Gastroesophageal sphincter (tissue), 3 donors: ENCODE measurements around the gene SLC35F1.

Experiments
- EP300 ChIP-seq: sonication (generic); formaldehyde crosslinking; IDR thresholded peaks from one replicate; pipeline ENCODE4 v1.6.1; 2017; ENCODE audit warnings: antibody characterized with exemption, mild to moderate bottlenecking
- POLR2A ChIP-seq, 2 donors: fragments of 450-650 bp; IDR thresholded peaks; one replicate each; pipeline ENCODE4 v1.6.1; 2017; ENCODE audit warnings: antibody characterized with exemption in 2 of 2, mild to moderate bottlenecking in 2 of 2, moderate library complexity in 1 of 2
- TF ChIP-seq, protein P1 (sequence below), 4 experiments: fragments of 200-600 bp in 2 of 4; fragments of 450-650 bp in 2 of 4; sonication (generic) in 1 of 4; IDR thresholded peaks; one replicate each; pipeline ENCODE4 v1.5.1; 2017 to 2019; ENCODE audit warnings: antibody characterized with exemption in 4 of 4, mild to moderate bottlenecking in 2 of 4, moderate library complexity in 2 of 4

- TF ChIP-seq, protein P1, sequence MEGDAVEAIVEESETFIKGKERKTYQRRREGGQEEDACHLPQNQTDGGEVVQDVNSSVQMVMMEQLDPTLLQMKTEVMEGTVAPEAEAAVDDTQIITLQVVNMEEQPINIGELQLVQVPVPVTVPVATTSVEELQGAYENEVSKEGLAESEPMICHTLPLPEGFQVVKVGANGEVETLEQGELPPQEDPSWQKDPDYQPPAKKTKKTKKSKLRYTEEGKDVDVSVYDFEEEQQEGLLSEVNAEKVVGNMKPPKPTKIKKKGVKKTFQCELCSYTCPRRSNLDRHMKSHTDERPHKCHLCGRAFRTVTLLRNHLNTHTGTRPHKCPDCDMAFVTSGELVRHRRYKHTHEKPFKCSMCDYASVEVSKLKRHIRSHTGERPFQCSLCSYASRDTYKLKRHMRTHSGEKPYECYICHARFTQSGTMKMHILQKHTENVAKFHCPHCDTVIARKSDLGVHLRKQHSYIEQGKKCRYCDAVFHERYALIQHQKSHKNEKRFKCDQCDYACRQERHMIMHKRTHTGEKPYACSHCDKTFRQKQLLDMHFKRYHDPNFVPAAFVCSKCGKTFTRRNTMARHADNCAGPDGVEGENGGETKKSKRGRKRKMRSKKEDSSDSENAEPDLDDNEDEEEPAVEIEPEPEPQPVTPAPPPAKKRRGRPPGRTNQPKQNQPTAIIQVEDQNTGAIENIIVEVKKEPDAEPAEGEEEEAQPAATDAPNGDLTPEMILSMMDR (IDR thresholded peaks at IDR 0.05), result no peak
- no peak for TF ChIP-seq EP300
- no peak for TF ChIP-seq POLR2A (IDR thresholded peaks at IDR 0.05)
Observed at GRCh38 chr6:118101831-118102345, 194.8 kb downstream of the SLC35F1 start.
